Neural cell (in vitro differentiated cells): ENCODE data around the gene ZNRF2.

Experiments used
- CTCF ChIP-seq: fragments of 450-650 bp; IDR thresholded peaks from 2 replicates; pipeline ENCODE4 v1.5.1; 2014; ENCODE audit warnings: antibody characterized with exemption, mild to moderate bottlenecking, moderate library complexity; ENCODE audit not compliant: poor library complexity, severe bottlenecking
- EP300 ChIP-seq: fragments of 450-650 bp; conservative IDR thresholded peaks from 2 replicates; pipeline ENCODE4 v1.6.1; 2014; ENCODE audit warnings: antibody characterized with exemption, mild to moderate bottlenecking, moderate library complexity; ENCODE audit not compliant: poor library complexity, severe bottlenecking
- EZH2 ChIP-seq: fragments of 200-600, 300-800 bp; shearing (Covaris generic), sonication (generic); IDR thresholded peaks from 2 replicates; pipeline ENCODE4 v1.6.1; 2014; ENCODE audit warnings: antibody characterized with exemption, low read length, borderline replicate concordance, mild to moderate bottlenecking; ENCODE audit not compliant: insufficient read depth, poor library complexity, severe bottlenecking
- MXI1 ChIP-seq: fragments of 450-650 bp; conservative IDR thresholded peaks from 2 replicates; pipeline ENCODE4 v1.6.1; 2014; ENCODE audit warnings: antibody characterized with exemption, mild to moderate bottlenecking; ENCODE audit not compliant: poor library complexity, severe bottlenecking
- POLR2AphosphoS5 ChIP-seq: IDR thresholded peaks from 2 replicates; pipeline ENCODE4 v1.6.1; 2012
- RAD21 ChIP-seq: fragments of 450-650 bp; conservative IDR thresholded peaks from 2 replicates; pipeline ENCODE4 v1.6.1; 2014; ENCODE audit warnings: antibody characterized with exemption, mild to moderate bottlenecking, moderate library complexity
- REST ChIP-seq: IDR thresholded peaks from 2 replicates; pipeline ENCODE4 v1.6.1; 2012; ENCODE audit warnings: borderline replicate concordance
- SMC3 ChIP-seq: fragments of 450-650 bp; conservative IDR thresholded peaks from 2 replicates; pipeline ENCODE4 v1.6.1; 2014; ENCODE audit warnings: antibody characterized with exemption, mild to moderate bottlenecking, moderate library complexity; ENCODE audit not compliant: poor library complexity
- TAF1 ChIP-seq: IDR thresholded peaks from 2 replicates; pipeline ENCODE4 v1.6.1; 2012; ENCODE audit warnings: low read depth

GRCh38 chr7:30244340-30244739 lies 40.1 kb upstream of the ZNRF2 start:
- TF ChIP-seq CTCF = no peak
- TF ChIP-seq EZH2 = no peak
- no peak for TF ChIP-seq POLR2AphosphoS5
- TF ChIP-seq RAD21 = no peak
- no peak for TF ChIP-seq EP300
- no peak for TF ChIP-seq SMC3
- no peak for TF ChIP-seq REST
- TF ChIP-seq MXI1 = no peak
- no peak for TF ChIP-seq TAF1
